Heart right ventricle (tissue), 16 donors: ENCODE data around the gene LETMD1. TPM values are rescaled to one million over a fixed set of nuclear protein-coding genes. Genes with fewer than 3 reads are reported as not detected.

ENCODE experiments used
- ATAC-seq, 8 donors: fragments of 200-7000 bp; cut with Tn5 transposase; one replicate each; pipeline ENCODE4 v1.9.1; 2020; ENCODE audit warnings: mild to moderate bottlenecking in 8 of 8, moderate library complexity in 8 of 8, moderate number of reproducible peaks in 1 of 8
- DNase-seq, 2 donors: peaks; one replicate each; pipeline ENCODE4 v3.0.0-alpha.2; 2020
- H3K27ac ChIP-seq, 10 donors: fragments of 200-600 bp; sonication (generic) in 2 of 10; one replicate each; pipeline versions ENCODE4 v1.5.0 to v1.8.0; 2020 to 2022; ENCODE audit warnings: mild to moderate bottlenecking in 3 of 10
- H3K27me3 ChIP-seq, 7 donors: fragments of 200-600 bp; one replicate each; pipeline ENCODE4 v1.8.0; 2021 to 2022; ENCODE audit warnings: mild to moderate bottlenecking in 2 of 7
- H3K36me3 ChIP-seq, 9 donors: fragments of 200-600 bp; sonication (generic) in 1 of 9; one replicate each; pipeline versions ENCODE4 v1.5.0 to v1.8.0; 2020 to 2022; ENCODE audit warnings: mild to moderate bottlenecking in 2 of 9
- H3K4me1 ChIP-seq, 9 donors: fragments of 200-600 bp; sonication (generic) in 1 of 9; one replicate each; pipeline versions ENCODE4 v1.5.0 to v1.8.0; 2020 to 2022; ENCODE audit warnings: mild to moderate bottlenecking in 4 of 9
- H3K4me3 ChIP-seq, 10 donors: fragments of 200-600 bp; sonication (generic) in 2 of 10; one replicate each; pipeline versions ENCODE4 v1.5.0 to v1.8.0; 2020 to 2022; ENCODE audit warnings: mild to moderate bottlenecking in 7 of 10, moderate library complexity in 2 of 10
- H3K9me3 ChIP-seq, 11 donors: fragments of 200-600 bp in 10 of 11; sonication (generic) in 2 of 11; one replicate each; pipeline versions ENCODE4 v1.5.0 to v1.8.0; 2013 to 2022; ENCODE audit warnings: mild to moderate bottlenecking in 2 of 11, control low read depth in 1 of 11, moderate library complexity in 1 of 11
- WGBS, 2 donors: extraction: QIAGEN DNeasy Blood & Tissue Kit; methylation state at CpG; one replicate each; pipeline ENCODE4 v1.1.7; 2013; ENCODE audit warnings: inconsistent platforms in 1 of 2; 5-methylcytosine and 5-hydroxymethylcytosine counted together
- intact Hi-C, 10 donors: fragments of 100-400 bp; cut with DNase I; formaldehyde crosslinking; loops; one replicate each; pipeline versions ENCODE4 v1.11.1 to v1.14.2; 2022
- polyA plus RNA-seq, 2 donors: library from polyadenylated mRNA; stranded (reverse); fragments of 200-250 nt; gene quantifications; one replicate each; pipeline ENCODE4 v1.2.3, GENCODE V29; 2013
- total RNA-seq, 10 donors: library from RNA; stranded (reverse); fragmentation: NEBNext Ultra II Directional in 3 of 10; extraction: Animal tissue kit (Norgen Biotek cat#: 25700) in 3 of 10; gene quantifications; one replicate each; pipeline versions ENCODE4 v1.2.1 to v1.2.4, GENCODE V29; 2021 to 2023
- TF ChIP-seq, protein P1 (sequence below), 9 donors: fragments of 200-600 bp; sonication (generic) in 2 of 9; IDR thresholded peaks; one replicate each; pipeline versions ENCODE4 v1.5.0 to v1.8.0; 2021 to 2022; ENCODE audit warnings: antibody characterized with exemption in 9 of 9, mild to moderate bottlenecking in 5 of 9, moderate library complexity in 1 of 9
- donor health status: Arrhythmogenic right ventricular cardiomyopathy.
- donor health status: ischemic (EF 13 %, LVEDD 7.1; RV severe dilation, severe dysfunction).
- donor health status: healthy with polysubstance abuse.
- donor health status: DM: no; HTN: yes; CAD: no.
- donor health status: DM: no; HTN: no; CAD: no.
- donor health status: ischemic (EF 25% LVEDD 6.9; RV normal size, moderate dysfunction).
- donor health status: ischemic (EF 25% LVEDD 5.7; RV mildly dilated, moderate dysfunction).
- donor health status: healthy.
- donor health status: DM: yes; HTN: yes; CAD: no.
- donor health status: Ischemic cardiomyopathy.
- donor health status: ischemic (EF 35%, LVEDD 5.7; RV mildly dilated, moderate dysfunction).
- donor health status: nonischemic (EF 11% LVEDD 7.7; RV severe dilation, severe dysfunction).
- donor health status: DM: yes; HTN: yes; CAD: no.
- donor health status: PGD.
- donor health status: ischemic (EF 29% LVEDD 5.4; RV normal size, mild dysfunction).
- donor health status: nonischemic (EF 23%, LVEDD 6.1; RV moderate dilation, normal function).

The LETMD1 gene
- total and polyA plus RNA-seq, 12 donors: 17.3 to 27.3 (median 22.6) TPM

- TF ChIP-seq, protein P1, sequence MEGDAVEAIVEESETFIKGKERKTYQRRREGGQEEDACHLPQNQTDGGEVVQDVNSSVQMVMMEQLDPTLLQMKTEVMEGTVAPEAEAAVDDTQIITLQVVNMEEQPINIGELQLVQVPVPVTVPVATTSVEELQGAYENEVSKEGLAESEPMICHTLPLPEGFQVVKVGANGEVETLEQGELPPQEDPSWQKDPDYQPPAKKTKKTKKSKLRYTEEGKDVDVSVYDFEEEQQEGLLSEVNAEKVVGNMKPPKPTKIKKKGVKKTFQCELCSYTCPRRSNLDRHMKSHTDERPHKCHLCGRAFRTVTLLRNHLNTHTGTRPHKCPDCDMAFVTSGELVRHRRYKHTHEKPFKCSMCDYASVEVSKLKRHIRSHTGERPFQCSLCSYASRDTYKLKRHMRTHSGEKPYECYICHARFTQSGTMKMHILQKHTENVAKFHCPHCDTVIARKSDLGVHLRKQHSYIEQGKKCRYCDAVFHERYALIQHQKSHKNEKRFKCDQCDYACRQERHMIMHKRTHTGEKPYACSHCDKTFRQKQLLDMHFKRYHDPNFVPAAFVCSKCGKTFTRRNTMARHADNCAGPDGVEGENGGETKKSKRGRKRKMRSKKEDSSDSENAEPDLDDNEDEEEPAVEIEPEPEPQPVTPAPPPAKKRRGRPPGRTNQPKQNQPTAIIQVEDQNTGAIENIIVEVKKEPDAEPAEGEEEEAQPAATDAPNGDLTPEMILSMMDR (IDR thresholded peaks at IDR 0.05): no peak
- intact Hi-C loops: no loop called here
- no peak for DNase-seq
- Histone ChIP-seq H3K9me3 (no peaks in the 10 kb centered on the region), H3K27me3 (no peaks in the 10 kb centered on the region), H3K4me3 (no peak overlapping the region), H3K27ac (no peak overlapping the region), H3K4me1 (peaks cover 0 to 61% (median 15%) of the 10 kb centered on the region in 9 donors), H3K36me3 (no peaks in the 10 kb centered on the region)
- 90 to 92% methylated on average over 7 of the region's 7 CpGs for WGBS, 2 donors
- no peak for ATAC-seq
Observed at GRCh38 chr12:51020448-51021182, 27.5 kb upstream of the LETMD1 start.

DNA sequence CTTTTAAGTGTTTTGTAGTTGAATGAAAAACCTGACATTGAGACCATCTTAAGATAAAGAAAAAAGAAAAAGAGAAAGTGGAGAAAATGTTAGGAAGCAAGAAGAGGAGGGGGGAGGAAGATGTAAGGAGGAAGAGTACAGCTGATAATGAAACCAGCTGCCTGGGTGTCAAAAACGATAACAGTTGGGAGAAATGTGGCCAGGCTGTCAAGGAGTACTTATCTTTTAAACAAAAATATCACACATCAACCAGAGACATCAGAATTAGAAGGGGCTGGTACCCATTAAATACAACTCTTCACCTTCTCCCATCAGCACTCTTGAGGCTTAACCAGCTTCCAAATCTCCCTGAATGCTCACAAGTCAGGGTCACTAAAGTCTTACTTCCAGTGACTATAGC, 26.4 kb upstream of the LETMD1 start:
- Histone ChIP-seq H3K27ac (peak overlapping the region in 1 of 10 donors; percentile 51), H3K4me1 (peaks cover 0 to 64% (median 16%) of the 10 kb centered on the region in 9 donors)
- WGBS, 2 donors: 14 to 19% methylated on average over 1 of the region's 1 CpG

DNA sequence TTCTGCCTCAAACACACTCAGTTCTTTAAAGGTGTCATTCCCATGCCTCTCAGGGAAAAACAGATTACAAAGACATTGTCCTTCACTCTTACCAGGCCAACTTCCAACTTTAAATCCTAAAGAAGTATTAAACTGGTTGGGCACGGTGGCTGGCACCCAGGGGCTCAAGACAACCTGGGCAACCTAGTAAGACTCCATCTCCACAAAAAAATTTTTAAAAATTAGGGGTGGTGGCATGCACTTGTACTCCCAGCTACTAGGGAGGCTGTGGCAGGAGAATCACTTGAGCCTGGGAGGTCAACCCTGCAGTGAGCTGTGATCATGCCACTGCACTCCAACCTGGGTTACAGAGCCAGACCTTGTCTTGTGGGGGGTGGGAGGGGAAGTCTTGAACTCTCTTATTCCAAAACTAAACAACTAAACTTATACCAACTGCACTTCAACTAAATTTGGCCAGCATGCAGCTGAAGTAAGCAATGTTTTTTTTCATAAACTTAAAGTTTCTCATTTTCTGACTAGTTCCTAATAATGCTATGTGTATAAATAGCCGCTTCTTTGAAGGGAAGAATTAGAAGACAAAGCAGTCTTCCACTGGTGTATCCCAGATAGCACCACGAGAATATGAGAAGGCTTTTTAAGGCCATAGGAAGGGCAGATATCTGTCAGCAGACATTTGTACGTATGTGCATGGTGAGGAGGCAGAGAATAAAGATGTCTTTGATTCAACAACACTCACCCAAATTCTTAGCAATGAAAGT, 24.3 kb upstream of the LETMD1 start:
- ATAC-seq (no peak), DNase-seq (no peak)
- TF ChIP-seq, protein P1 (IDR thresholded peaks at IDR 0.05): no peak
- H3K27ac ChIP-seq: peak overlapping the region in 9 of 10 donors; percentile 9 to 93 (median 85)
- H3K9me3 ChIP-seq: no peaks in the 10 kb centered on the region
- H3K4me1 ChIP-seq: peaks cover 0 to 70% (median 16%) of the 10 kb centered on the region in 9 donors
- WGBS, 2 donors: 63 to 69% methylated on average over 4 of the region's 4 CpGs
- intact Hi-C loops: no loop called here
- no peaks in the 10 kb centered on the region for H3K27me3 ChIP-seq
- peak overlapping the region in 7 of 10 donors; percentile 66 to 92 (median 79) for H3K4me3 ChIP-seq
- no peaks in the 10 kb centered on the region for H3K36me3 ChIP-seq

More for the DNA sequence above, 26.4 kb upstream of the LETMD1 start:
- Histone ChIP-seq H3K36me3 (no peaks in the 10 kb centered on the region), H3K27me3 (no peaks in the 10 kb centered on the region), H3K4me3 (no peak overlapping the region), H3K9me3 (no peaks in the 10 kb centered on the region)
- TF ChIP-seq, protein P1 (IDR thresholded peaks at IDR 0.05): no peak
- ATAC-seq (no peak), DNase-seq (no peak)
- intact Hi-C loops: no loop called here

DNA sequence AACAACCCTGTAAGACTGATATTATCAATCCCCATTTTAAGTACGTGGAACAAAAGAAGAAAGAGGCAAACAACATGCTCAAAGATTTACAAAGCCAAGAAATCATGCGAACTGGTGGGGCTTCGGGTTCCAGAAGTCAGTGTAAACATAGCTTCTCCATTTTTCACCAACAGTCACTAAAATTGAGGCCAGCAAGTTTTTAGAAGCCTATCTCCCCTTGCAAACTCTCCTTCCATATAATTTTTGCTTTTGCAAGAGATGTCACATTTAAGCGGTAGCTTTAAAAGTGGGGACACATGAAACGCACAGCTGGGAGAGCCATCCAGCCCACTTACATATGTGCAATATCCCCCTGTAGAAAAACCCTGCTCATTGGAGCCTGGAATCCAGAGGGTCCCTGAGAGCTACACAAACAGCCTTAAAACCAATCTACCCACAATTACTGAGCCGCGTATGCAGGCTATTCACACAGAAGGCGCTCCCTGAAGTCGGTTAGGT, 22.7 kb upstream of the LETMD1 start:
- WGBS, 2 donors: 6 to 14% methylated on average over 9 of the region's 9 CpGs
- intact Hi-C loops: no loop called here
- Histone ChIP-seq H3K27ac (peak overlapping the region; percentile 38 to 93 (median 86)), H3K9me3 (no peaks in the 10 kb centered on the region), H3K4me3 (peak overlapping the region; percentile 55 to 92 (median 76)), H3K27me3 (no peaks in the 10 kb centered on the region), H3K36me3 (no peaks in the 10 kb centered on the region), H3K4me1 (peaks cover 0 to 62% (median 16%) of the 10 kb centered on the region in 9 donors)
- DNase-seq (no peak), ATAC-seq (no peak)
- TF ChIP-seq, protein P1 (IDR thresholded peaks at IDR 0.05): no peak
